B cell (primary cell): ENCODE measurements around the gene VPS51.

Experiments
- CTCF ChIP-seq: fragments of 200-600 bp; IDR thresholded peaks from one replicate; pipeline ENCODE4 v1.8.0; 2022; ENCODE audit warnings: antibody characterized with exemption, mild to moderate bottlenecking
- EZH2 ChIP-seq: IDR thresholded peaks from 2 replicates; pipeline ENCODE4 v1.6.1; 2012; ENCODE audit warnings: borderline replicate concordance, low read depth, mild to moderate bottlenecking, moderate library complexity, low read length; ENCODE audit not compliant: insufficient read depth, poor library complexity, severe bottlenecking

DNA sequence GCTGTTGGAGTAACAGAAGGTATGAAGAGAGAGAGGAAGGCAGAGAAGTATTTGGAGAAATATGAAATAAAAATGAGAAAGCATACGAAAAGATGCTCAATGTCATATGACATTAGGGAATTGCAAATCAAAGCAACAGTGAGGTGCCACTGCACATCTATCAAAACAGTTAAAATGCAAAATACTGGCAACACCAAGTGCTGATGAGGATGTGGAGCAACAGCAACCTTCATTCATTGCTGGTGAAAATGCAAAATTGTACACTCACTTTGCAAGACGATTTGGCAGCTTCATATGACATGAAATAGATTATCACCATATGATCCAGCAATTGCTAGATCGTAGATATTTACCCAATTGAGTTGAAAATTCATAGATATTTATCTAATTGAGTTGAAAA is 64.6 kb downstream of the VPS51 start:
- TF ChIP-seq CTCF = no peak
- TF ChIP-seq EZH2 = no peak
